SK-N-SH treated with all-trans-retinoic acid at 6 μM for 48 hours (cell line): ENCODE results near the gene RAD54L.

Experiments
- ATAC-seq: fragments of 200-7000 bp; cut with Tn5 transposase; 3 replicates; pipeline ENCODE4 v1.9.1; 2020; ENCODE audit warnings: mild to moderate bottlenecking, moderate library complexity
- BACH2 ChIP-seq: fragments of 250-450 bp; sonication (Bioruptor Pico); IDR thresholded peaks from 2 replicates; pipeline ENCODE4 v1.9.0; 2021; ENCODE audit warnings: mild to moderate bottlenecking, borderline replicate concordance
- CSDC2 ChIP-seq: fragments of 250-450 bp; sonication (Bioruptor Pico); IDR thresholded peaks from 2 replicates; pipeline ENCODE4 v1.5.0; 2020; ENCODE audit warnings: mild to moderate bottlenecking, moderate library complexity
- CSRNP3 ChIP-seq: fragments of 250-450 bp; sonication (Bioruptor Pico); IDR thresholded peaks from 2 replicates; pipeline ENCODE4 v1.5.1; 2021; ENCODE audit warnings: mild to moderate bottlenecking, moderate library complexity
- ESRRG ChIP-seq: fragments of 250-450 bp; sonication (Bioruptor Pico); IDR thresholded peaks from 2 replicates; pipeline ENCODE4 v1.6.1; 2021; ENCODE audit warnings: mild to moderate bottlenecking
- ISL1 ChIP-seq: fragments of 250-450 bp; sonication (Bioruptor Pico); IDR thresholded peaks from 2 replicates; pipeline ENCODE4 v2.1.2; 2022; ENCODE audit warnings: mild to moderate bottlenecking, moderate library complexity
- OSR1 ChIP-seq: fragments of 250-450 bp; sonication (Bioruptor Pico); IDR thresholded peaks from 2 replicates; pipeline ENCODE4 v1.8.0; 2022; ENCODE audit warnings: moderate library complexity, mild to moderate bottlenecking, inconsistent platforms
- RARB ChIP-seq: fragments of 250-450 bp; sonication (Bioruptor Pico); IDR thresholded peaks from 2 replicates; pipeline ENCODE4 v1.8.0; 2021; ENCODE audit warnings: mild to moderate bottlenecking, moderate library complexity
- SNAI2 ChIP-seq: fragments of 250-450 bp; sonication (Bioruptor Pico); IDR thresholded peaks from 2 replicates; pipeline ENCODE4 v1.5.0; 2020; ENCODE audit warnings: mild to moderate bottlenecking, moderate library complexity
- TOX ChIP-seq: fragments of 250-450 bp; sonication (Bioruptor Pico); IDR thresholded peaks from 2 replicates; pipeline ENCODE4 v1.8.0; 2021; ENCODE audit warnings: mild to moderate bottlenecking, moderate library complexity, borderline replicate concordance
- ZC3H10 ChIP-seq: fragments of 250-450 bp; sonication (Bioruptor Pico); IDR thresholded peaks from 2 replicates; pipeline ENCODE4 v1.5.1; 2021; ENCODE audit warnings: mild to moderate bottlenecking, moderate library complexity
- ZFP3 ChIP-seq: fragments of 250-450 bp; sonication (Bioruptor Pico); IDR thresholded peaks from 2 replicates; pipeline ENCODE4 v1.5.0; 2020; ENCODE audit warnings: mild to moderate bottlenecking, moderate library complexity
- ZNF565 ChIP-seq: fragments of 450-650 bp; formaldehyde crosslinking; conservative IDR thresholded peaks from 2 replicates; pipeline ENCODE4 v1.5.0; 2020; ENCODE audit warnings: low read depth, mild to moderate bottlenecking, moderate library complexity
- ZNF8 ChIP-seq: fragments of 450-650 bp; formaldehyde crosslinking; IDR thresholded peaks from 2 replicates; pipeline ENCODE4 v1.5.0; 2020; ENCODE audit warnings: mild to moderate bottlenecking, moderate library complexity
- TF ChIP-seq, protein P1 (sequence below): fragments of 250-450 bp; sonication (Bioruptor Pico); IDR thresholded peaks from 2 replicates; pipeline ENCODE4 v1.5.0; 2020; ENCODE audit warnings: mild to moderate bottlenecking, moderate library complexity
- TF ChIP-seq, protein P2 (sequence below): fragments of 250-450 bp; sonication (Bioruptor Pico); IDR thresholded peaks from 2 replicates; pipeline ENCODE4 v1.5.1; 2020; ENCODE audit warnings: low read depth, mild to moderate bottlenecking, moderate library complexity

RAD54L gene

DNA sequence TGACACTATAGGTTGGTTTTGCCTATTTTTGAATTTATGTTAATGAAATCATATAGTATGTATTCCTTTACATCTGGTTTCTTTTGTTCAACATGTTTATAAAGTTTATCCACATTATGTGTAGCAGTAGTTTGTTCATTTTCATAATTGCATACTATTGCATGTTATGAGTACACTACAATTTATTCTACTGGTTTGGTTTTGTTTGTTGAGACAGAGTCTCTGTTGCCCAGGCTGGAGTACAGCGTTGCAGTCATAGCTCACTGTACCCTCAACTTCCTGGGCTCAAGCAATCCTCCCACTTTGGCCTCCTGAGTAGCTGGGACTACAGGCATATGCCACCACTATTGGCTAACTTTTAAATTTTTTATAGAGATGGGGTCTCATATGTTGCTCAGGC, 21.0 kb downstream of the RAD54L start (continued):
- TF ChIP-seq CSRNP3 (CRISPR knock-in tag) (no peak), TOX (no peak), ZNF8 (CRISPR knock-in tag) (no peak)
- TF ChIP-seq, protein P1, sequence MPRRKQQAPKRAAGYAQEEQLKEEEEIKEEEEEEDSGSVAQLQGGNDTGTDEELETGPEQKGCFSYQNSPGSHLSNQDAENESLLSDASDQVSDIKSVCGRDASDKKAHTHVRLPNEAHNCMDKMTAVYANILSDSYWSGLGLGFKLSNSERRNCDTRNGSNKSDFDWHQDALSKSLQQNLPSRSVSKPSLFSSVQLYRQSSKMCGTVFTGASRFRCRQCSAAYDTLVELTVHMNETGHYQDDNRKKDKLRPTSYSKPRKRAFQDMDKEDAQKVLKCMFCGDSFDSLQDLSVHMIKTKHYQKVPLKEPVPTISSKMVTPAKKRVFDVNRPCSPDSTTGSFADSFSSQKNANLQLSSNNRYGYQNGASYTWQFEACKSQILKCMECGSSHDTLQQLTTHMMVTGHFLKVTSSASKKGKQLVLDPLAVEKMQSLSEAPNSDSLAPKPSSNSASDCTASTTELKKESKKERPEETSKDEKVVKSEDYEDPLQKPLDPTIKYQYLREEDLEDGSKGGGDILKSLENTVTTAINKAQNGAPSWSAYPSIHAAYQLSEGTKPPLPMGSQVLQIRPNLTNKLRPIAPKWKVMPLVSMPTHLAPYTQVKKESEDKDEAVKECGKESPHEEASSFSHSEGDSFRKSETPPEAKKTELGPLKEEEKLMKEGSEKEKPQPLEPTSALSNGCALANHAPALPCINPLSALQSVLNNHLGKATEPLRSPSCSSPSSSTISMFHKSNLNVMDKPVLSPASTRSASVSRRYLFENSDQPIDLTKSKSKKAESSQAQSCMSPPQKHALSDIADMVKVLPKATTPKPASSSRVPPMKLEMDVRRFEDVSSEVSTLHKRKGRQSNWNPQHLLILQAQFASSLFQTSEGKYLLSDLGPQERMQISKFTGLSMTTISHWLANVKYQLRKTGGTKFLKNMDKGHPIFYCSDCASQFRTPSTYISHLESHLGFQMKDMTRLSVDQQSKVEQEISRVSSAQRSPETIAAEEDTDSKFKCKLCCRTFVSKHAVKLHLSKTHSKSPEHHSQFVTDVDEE: no peak

DNA sequence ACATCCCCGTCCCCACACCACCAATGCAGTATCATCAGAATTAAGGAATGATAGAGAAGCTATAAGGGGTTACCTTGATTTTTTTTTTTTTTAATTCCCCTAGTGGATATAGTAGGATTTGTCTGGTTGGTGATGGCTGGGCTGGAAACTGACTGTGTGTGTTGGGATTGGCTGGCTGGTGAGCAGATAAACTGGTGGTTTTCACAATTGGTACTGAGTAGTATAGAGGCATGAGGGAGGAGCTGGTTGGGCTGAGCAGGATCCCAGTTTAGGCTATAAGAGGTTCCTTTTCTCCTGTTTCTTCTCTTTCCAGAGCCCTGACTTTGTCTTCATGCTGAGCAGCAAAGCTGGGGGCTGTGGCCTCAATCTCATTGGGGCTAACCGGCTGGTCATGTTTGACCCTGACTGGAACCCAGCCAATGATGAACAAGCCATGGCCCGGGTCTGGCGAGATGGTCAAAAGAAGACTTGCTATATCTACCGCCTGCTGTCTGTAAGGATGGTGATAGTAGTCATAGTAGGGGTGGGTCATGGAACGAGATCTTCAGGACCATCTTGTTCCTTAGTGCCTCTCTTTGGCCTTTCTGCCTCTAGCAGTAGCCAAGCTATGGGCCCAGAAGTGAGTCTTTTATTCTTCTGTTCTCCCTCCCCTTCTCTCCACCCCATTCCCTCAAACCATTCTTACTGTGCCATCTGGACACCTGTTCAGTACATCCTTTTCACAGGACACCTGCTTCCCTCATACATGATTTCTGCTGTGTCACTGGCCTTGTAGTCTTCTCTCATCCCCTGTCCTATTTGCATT, 26.9 kb downstream of the RAD54L start:
- TF ChIP-seq RARB (CRISPR knock-in tag) (no peak), CSRNP3 (CRISPR knock-in tag) (no peak), SNAI2 (CRISPR knock-in tag) (no peak), ESRRG (CRISPR knock-in tag) (no peak), OSR1 (CRISPR knock-in tag) (no peak), ZNF565 (CRISPR knock-in tag) (no peak)
- TF ChIP-seq, protein P2, sequence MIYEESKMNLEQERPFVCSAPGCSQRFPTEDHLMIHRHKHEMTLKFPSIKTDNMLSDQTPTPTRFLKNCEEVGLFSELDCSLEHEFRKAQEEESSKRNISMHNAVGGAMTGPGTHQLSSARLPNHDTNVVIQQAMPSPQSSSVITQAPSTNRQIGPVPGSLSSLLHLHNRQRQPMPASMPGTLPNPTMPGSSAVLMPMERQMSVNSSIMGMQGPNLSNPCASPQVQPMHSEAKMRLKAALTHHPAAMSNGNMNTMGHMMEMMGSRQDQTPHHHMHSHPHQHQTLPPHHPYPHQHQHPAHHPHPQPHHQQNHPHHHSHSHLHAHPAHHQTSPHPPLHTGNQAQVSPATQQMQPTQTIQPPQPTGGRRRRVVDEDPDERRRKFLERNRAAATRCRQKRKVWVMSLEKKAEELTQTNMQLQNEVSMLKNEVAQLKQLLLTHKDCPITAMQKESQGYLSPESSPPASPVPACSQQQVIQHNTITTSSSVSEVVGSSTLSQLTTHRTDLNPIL: no peak
- ATAC-seq: peak; percentile 41

- no peak for ATAC-seq
- no peak for TF ChIP-seq CSDC2 (CRISPR knock-in tag)
- TF ChIP-seq BACH2: no peak
- no peak for TF ChIP-seq CSRNP3 (CRISPR knock-in tag)
These were observed 27.4 kb downstream of the RAD54L start for GRCh38 chr1:46275030-46275337.

GRCh38 chr1:46277658-46278373, 30.3 kb downstream of the RAD54L start:
- no peak for ATAC-seq
- TF ChIP-seq, protein P1: no peak
- TF ChIP-seq ISL1 (CRISPR knock-in tag): no peak
- no peak for TF ChIP-seq BACH2
- TF ChIP-seq ZFP3: no peak
- no peak for TF ChIP-seq CSDC2 (CRISPR knock-in tag)
- no peak for TF ChIP-seq ZC3H10 (CRISPR knock-in tag)
- TF ChIP-seq CSRNP3 (CRISPR knock-in tag): no peak
- TF ChIP-seq SNAI2 (CRISPR knock-in tag): no peak
